Fibroblast of villous mesenchyme (primary cell): ENCODE measurements around the gene PTTG2. TPM values are rescaled to one million over a fixed set of nuclear protein-coding genes. Genes with fewer than 3 reads are reported as not detected.

Experiments used
- DNase-seq: peaks from one replicate; pipeline ENCODE4 v3.0.0-alpha.2; 2010; ENCODE audit warnings: low read depth
- H3K4me3 ChIP-seq: 2 replicates; pipeline ENCODE4 v1.5.1; 2011; ENCODE audit warnings: low read depth, mild to moderate bottlenecking, low read length
- CTCF ChIP-seq: IDR thresholded peaks from 2 replicates; pipeline ENCODE4 v1.5.1; 2012; ENCODE audit warnings: low read depth, mild to moderate bottlenecking, low read length; ENCODE audit not compliant: insufficient read depth
- total RNA-seq: library from RNA; depleted of rRNA; stranded (reverse); fragments of >200 nt; gene quantifications from 2 replicates; pipeline ENCODE4 v1.2.3, GENCODE V29; 2012

PTTG2 gene
- total RNA-seq, 1 donor: 0.43 TPM

- no peak overlapping the region for H3K4me3 ChIP-seq
- DNase-seq: no peak
- TF ChIP-seq CTCF: no peak
Observed at GRCh38 chr4:37982736-37983135, 22.5 kb downstream of the PTTG2 start.

GRCh38 chr4:37983951-37984350 lies 23.8 kb downstream of the PTTG2 start:
- no peak for DNase-seq
- TF ChIP-seq CTCF: no peak
- H3K4me3 ChIP-seq: no peak overlapping the region

GRCh38 chr4:37985730-37986275 lies 25.6 kb downstream of the PTTG2 start:
- no peak for TF ChIP-seq CTCF
- H3K4me3 ChIP-seq: no peak overlapping the region
- no peak for DNase-seq

GRCh38 chr4:37988670-37989069 lies 28.5 kb downstream of the PTTG2 start:
- no peak for DNase-seq
- TF ChIP-seq CTCF: no peak
- H3K4me3 ChIP-seq: no peak overlapping the region

GRCh38 chr4:37989398-37990260 lies 29.4 kb downstream of the PTTG2 start:
- H3K4me3 ChIP-seq: no peak overlapping the region
- DNase-seq: no peak
- no peak for TF ChIP-seq CTCF

GRCh38 chr4:37990731-37991245 lies 30.6 kb downstream of the PTTG2 start:
- TF ChIP-seq CTCF: no peak
- DNase-seq: no peak
- no peak overlapping the region for H3K4me3 ChIP-seq
